HG02798 (cell line): ENCODE data around the gene PIK3AP1.

Source experiments
- ATAC-seq: cut with Tn5 transposase; IDR thresholded peaks from one replicate; pipeline ENCODE4 v1.9.1; 2021; ENCODE audit warnings: mild to moderate bottlenecking; ENCODE audit not compliant: unreplicated experiment, poor library complexity

PIK3AP1 gene

DNA sequence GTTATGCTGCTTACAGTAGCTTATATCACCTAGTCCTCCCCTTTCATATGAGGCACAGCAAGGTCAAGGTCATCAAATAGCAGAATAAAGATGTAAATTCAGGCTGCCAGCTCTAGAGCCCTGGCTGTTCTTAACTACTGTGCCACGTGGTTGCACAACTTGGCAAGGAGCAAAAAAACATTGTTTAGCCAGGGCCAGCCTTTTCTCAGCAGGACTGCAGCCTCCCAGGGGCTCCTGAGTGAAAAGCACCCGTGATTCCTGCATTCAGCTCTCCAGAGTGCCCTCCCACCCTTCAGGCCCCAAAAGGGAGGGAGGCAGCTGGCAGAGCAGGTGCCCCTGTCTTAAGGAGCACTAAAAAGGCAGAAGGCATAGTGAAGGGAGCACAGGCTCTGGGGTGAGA, 101.7 kb downstream of the PIK3AP1 start:
- no peak for ATAC-seq

DNA sequence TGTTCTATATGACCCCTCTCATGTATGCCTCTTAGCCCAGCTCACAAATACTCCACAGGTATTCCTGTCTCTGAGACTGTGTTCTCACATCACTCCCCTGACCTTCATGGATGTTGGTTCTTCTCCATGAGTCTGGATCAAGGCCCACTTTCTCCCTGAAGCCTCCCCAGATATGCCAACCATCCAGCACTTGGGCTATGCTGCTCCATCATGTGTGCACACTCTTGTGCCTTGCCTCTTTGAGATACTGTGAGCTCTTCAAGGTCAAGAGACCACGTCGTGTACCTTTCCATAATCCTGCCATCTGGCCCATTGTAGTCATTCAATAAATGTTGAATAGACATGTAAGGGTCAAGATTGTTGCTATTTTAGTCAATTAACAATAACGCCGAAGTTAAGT, 103.4 kb downstream of the PIK3AP1 start:
- ATAC-seq: no peak

DNA sequence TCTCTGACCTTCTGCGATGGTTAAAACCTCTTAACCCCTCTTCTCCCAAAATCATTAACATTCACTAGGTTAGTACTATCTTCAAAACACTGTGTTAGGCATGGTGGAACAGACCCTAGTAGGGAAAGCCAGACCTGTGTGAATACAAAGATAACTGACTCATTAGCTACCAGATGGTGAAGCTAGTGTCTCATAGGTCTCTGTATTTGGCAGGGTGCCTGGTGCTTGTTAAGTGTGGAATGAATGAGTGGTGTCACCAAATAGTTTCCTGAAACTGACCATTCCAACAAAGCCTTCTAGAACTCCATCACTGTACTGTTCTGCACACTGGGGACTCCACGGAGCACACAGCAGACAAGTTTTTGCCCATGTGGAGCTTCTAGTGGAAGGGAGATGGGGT, 105.8 kb downstream of the PIK3AP1 start:
- no peak for ATAC-seq

DNA sequence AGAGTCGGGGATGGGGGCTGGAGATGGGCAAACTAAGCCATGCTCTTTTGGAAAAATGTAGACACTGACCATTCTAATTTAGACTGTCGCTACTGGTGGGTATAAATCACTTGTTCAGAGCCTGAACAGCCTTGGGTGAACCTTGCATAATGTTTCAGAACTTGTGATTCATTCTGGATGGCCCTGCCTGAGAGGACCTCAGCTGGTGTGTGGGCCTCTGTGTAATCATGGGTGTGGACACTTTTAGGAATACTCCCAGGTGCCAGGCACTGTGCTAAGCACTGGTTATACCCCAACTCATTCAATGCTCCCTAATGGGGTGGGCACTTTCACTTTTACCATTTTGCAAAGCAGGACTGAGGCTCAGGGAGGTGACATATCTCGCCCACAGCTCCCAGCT, 106.7 kb downstream of the PIK3AP1 start:
- ATAC-seq: no peak

DNA sequence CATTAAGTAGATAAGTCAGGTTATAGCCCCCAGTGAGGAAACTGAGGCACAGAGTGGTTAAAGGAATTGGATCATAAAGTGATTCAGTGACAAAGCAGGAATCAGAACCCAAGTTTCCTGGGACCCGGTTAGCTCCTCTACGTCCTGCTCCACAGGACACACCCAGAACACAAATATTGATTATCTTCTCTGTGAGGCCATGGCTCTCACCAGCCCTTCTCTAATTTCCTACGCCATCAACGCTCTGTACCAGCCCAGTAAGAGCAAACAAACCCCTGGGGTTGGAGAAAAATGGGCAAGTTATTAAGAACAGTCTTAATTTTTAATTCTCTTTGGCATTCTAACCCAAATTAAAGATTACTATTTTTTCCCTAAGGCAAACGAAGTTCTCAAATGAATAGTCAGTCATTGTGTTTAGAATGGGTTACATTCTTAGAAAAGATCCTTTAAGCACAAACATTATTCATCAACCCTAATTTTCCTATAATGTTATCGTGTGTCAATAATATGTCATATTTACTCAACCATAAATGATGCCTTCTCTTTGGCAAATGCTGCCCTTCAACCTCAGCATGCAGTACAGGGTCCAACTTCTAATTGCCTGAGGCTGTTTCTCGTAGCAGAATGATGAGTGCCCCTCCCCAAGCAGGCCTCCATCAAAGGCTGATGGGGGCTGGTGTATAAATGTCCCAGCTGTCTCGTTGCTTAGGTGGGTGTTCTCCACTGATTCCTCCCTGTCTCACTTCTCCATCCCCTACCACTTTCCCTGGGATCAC, 108.1 kb downstream of the PIK3AP1 start:
- ATAC-seq: no peak

DNA sequence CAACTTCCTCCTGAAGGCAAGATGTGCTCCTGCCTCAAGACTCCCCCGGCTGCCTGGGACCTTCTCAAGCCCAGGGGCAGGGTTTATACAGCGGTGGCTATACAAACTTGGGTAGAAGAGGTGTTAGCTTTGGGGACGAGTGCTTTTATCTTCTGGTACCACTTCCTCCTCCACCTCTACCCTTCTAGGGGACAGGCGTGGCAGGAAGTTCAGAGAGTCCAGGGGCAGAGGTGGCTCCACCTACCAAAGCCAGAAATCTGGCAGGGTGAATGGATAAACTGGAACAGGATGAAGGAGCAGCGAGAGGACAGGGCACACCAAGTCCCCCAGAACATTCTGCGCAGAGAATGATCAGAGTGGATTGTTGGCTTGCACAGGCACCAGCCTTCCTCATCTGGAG, 109.5 kb downstream of the PIK3AP1 start:
- no peak for ATAC-seq

DNA sequence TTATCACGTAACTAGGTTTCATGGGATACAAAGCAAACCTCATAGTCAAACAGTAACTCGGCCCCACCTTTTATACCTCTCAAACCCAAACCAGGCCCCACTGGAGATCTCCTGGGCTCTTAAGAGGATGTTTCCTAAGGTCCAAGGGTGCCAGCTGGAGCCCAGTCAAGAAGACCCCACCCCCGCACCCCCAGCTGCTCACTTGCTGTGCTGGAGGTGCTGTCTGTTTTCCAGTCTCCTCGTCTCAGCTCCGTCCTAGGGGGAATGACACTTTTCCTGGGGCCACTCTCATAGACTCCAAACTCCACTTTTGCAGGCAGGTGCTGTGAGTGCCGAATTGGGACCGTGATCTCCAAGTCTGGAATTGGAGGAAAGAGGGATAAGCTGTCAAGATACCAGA, 110.8 kb downstream of the PIK3AP1 start:
- no peak for ATAC-seq

DNA sequence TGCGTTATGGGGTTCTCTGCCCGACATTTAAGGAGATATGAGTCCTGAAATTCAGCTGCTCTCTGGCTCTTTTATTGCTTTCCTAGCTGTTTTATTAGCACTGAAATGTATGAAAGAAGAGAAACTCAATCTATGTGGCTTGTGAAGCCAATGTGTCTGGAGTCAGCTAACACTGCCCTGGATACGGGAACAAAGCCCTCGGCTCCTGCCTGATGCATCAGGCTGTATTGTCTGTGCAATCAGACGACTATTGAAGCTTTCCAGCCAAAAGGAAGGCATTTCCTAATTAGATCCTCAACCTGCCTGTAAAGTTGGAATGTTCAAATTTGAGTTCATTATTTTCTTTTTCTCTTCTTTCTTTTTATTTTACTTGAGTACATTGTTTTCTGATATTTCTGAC, 111.5 kb downstream of the PIK3AP1 start:
- no peak for ATAC-seq

DNA sequence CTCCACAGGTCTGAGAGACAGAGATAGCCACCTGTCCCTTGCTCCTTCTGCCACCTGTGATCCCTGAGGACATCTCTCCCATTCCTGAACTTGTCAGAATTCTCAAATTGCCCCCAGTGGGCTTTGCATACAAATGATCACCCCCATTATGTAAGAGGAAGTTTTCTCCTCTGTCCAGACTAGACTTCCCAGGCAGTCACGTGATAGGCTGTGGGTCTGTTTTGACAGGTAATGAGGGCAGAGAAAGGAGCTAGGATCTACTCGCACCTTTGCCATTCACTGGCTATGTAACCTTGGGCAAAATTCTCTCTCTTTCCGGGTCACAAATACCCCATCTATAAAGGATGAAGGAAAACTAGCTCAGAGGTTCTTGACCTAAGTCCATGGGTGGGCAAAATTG, 112.1 kb downstream of the PIK3AP1 start:
- ATAC-seq: no peak

DNA sequence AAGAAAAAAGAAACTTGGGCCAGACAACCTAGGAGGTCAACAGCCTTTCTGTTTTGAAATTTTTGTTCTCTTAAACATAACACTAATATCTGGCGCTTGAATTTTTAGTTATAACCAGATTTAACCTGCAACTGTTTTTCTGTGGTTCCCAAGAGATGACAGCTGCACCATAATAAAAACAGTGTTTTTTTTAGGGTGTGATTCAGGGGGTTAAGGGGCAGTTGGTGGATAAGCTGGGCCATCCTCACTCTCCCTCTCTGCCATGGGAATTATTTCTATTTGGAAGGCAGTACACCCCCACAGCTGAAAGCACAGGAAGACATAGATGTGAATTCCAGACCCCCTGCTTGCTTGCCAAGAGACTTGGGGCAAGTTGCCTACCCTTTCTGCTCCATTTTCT, 113.4 kb downstream of the PIK3AP1 start:
- no peak for ATAC-seq

DNA sequence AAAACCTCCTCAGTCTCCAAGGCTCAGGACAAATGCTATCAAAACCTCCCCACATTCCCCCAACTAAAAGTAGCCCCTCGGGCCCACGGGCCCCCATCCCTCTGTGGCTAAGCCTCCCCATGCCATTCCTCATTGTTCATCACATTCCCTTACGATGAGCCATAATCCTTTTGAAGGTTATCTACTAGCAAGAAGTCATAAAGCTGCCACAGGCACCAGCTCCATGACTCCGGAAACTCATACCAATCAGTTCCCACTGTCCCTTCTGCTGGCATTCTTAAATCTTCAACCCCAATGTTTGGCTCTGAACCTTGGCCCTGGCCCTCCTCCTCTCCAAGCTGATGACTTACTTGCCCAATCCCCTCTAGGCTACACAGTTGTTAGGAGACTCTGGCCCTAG, 114.1 kb downstream of the PIK3AP1 start:
- no peak for ATAC-seq

DNA sequence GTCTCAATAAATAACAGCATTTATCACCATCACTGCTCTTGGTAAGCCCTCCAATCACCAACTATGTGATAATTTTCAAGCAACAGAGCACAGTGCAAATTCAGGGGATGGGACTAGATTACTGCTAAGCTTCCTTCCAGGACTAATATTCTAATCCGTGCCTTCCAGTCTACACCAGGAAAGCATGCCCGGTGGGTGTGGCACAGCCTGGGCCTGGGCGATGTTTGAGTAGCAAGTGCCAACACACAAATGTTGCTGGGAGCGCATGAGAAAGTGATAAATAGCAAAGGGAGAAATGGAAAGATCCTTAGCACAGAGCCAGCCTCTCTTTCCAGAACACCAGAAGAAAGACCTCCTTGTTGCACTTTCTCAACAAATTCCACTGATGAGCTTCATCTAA, 120.0 kb downstream of the PIK3AP1 start:
- ATAC-seq: no peak

DNA sequence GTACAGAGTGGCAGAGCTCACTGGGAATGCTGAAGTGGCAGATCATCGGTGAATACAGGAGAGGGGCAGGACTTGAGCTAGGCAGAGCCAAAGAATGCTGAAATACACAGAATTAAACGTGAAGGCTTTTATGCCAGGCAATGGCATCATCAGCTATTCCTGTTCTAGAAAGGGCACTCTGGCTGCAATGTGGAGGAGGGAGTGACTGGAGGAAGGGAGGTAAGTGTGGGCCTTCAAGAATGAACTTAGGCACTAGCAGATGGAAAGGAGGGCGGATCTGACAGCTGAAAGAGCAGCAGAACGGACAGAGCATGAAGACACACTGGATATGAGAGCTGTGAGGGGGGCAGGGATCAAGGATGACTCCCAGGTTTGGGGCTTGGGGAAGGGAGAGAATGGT, 121.5 kb downstream of the PIK3AP1 start:
- no peak for ATAC-seq

DNA sequence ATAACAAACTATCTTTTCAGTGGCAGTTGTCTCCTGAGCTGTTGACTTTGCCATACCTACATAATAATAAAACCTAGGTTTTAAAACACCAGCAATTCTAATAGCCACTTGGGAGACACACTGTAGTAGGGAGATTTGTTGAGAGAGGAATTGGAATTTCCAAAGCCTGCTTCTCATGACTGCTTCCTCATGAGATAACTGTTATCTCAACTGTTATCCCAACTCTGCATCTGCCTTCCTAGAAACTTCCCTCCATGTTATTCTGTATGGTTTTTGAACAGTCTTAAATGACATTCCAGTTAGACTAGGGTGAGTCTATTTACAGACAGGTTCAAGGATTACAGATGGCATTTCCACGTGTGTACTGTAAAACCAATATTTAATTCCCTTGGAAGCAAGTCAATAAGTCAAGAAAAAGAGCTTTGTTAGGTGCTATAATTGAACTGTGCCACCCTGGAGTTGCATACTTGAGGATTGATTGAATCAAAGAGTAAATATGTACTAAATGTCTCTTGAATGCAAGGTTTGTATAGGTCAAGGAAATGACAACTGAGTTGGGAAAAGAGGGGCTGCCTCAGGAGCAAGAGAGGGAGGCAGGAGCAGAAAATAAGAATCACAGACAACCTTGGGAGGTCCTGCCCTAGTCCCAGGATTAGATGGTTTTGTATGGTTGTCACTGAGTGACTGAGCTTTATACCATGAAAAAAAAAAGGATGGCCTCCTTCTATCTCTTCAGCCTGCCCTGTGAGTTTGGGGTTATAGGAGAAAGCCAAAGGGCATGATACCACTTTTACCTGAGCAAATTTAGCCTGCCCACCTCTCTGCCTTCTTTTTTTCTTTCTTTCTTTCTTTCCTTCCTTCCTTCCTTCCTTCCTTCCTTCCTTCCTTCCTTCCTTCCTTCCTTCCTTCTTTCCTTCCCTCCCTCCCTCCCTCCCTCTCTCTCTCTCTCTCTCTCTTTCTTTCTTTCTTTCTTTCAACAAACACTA, 123.6 kb downstream of the PIK3AP1 start:
- ATAC-seq: no peak

DNA sequence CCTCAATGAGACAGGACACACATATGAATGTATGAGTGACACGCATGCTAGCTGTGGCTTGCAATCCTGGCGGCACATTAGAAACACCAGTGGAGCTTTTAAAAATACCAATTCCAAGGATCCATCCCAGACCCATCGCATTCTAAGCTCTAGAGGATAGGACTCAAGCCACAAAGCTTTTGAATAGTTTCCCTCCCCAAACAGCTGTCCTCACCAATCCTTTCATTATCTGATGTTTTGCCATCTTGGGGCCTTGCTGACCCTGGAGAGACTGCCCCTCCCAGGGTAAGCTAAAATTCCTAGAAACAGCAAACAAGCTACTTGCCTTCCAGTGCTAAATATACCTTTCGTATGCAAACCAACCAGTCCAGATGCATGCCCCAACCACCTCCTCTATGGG, 124.6 kb downstream of the PIK3AP1 start:
- ATAC-seq: no peak

DNA sequence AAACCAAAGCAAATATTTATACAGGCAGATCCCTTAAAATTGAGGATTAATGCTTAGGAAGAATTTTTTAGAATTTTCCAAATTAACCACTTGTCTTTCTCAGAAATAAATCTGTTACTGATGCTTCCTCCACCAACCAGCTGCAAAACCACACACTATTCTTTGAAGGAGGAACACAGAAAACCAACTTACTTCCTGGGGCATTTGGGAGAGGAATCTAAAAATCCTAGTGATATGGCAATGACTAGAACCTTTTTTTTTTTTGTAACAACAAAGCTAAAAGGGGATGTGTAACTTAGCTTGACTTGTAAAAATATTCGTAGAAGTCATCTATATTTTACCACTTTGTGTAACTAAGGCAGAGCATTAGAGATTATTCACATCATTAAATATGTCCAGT, 128.4 kb downstream of the PIK3AP1 start:
- ATAC-seq: no peak

DNA sequence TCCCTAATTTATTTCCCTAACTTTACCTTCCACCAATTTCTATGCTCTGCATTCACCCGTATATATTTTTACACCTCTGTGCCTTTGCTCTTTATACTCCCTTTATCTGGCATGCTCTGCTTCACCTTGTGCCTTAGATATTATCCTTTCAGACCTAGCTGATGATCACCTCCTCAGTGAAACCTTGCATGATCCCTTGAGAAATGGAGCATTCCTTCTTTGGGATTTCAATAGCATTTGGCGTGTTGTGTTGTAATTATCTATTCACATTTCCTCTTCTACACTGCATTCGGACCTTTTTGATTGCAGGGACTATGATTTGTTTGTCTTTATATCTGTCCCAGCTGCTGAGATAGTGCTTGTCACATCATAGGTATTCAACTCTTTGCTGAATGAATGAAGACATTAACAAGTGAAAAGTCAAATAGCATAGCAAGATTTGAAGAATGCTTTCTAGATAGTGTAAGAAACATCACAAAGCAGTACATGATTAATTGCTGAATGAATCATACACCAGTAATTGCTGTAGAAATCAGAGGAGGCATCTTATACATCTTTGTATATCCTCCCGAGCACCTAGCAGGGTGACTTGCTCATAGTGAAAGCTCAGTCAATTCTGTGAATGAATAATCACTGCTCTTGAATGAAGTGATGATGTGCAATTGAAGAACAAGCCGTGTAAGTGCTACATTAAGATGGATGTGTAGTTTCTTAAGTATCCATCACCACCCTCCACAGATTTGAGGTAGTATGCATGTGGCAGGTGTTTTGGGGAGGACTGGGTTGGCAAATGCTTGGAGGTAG, 131.5 kb downstream of the PIK3AP1 start:
- peak; percentile 24 for ATAC-seq

DNA sequence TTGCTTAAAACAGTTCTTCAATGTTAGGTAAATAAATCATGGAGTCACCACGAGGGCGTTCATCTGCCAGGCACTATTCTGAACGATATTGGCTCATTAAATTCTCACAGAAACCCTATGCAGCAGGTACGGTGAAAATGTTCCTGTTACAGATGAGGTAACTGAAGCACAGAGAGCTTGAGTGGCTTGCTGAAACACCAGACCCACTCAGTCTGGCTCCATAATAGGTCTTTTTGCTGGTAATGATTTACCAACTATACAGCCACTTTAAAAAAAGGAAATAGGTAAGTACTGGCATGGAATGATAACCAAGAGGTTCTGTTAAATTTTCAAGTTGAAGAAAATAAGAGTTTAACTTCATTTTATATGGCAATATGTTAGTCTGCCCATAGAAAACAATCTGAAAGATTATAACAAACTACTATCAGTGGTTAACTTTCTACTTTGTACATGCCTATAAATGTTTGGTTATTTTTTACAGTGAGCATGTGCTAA, 132.2 kb downstream of the PIK3AP1 start:
- no peak for ATAC-seq

DNA sequence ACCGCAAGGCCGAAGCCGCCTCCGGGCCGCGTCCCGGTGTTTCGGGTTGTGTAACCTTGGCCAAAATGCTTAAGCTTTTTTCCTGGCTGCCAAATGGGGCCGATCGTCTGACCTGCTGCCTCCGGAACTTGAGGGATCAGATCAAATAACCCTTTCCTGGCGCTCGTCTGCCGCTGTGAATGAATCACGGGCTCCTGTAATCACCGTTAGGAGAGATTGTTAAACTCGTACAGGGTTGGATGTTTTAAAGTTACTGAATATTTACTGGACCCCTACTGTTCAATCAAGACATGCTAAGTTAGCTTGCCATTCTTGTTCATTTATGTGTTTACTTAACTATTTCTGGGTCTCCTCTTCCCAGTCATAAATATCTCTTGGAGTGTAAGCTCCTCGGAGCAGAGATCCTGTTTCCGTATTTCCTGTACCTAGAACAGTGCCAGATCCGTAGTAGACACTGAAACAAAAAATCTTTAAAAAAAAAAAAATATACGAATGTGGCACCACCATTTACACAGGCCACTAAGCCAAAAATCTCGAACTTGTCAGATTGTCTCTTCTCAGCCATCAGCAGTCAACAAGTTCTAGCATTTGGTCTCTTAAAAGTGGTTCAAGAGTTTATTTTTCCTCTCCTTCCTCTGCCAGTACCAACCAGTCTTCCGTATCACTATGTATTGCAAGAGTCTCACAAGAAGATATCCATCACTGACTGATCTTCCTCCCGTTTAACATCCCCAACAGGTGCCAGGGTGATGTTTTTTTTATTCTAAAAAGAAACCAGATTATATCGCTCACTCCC, 132.9 kb downstream of the PIK3AP1 start:
- no peak for ATAC-seq
